ENCODE results near the gene SEPTIN12.

DNA sequence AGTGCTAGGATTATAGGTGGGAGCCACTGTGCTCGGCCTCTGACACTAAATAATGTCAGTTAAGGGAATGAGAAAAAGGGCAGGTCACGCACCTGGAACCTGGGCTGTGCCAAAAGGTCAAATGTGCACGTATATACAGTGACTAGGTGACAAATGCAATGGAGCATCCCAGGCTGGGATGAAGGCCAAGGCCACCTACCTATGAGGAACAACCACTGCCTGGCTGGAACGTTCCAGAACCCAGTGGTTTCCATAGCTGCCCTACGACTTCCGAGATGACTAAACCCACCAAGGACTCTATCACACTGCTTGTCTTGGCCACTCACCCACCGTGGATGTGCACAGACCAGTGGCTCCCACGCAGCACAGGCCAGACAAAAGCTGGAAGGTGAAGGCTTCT lies 37.2 kb downstream of the SEPTIN12 start:
- TF ChIP-seq EZH2 (IDR thresholded peaks at IDR 0.05; ENCODE audit: low read length) = no peak
- TF ChIP-seq, protein P1, sequence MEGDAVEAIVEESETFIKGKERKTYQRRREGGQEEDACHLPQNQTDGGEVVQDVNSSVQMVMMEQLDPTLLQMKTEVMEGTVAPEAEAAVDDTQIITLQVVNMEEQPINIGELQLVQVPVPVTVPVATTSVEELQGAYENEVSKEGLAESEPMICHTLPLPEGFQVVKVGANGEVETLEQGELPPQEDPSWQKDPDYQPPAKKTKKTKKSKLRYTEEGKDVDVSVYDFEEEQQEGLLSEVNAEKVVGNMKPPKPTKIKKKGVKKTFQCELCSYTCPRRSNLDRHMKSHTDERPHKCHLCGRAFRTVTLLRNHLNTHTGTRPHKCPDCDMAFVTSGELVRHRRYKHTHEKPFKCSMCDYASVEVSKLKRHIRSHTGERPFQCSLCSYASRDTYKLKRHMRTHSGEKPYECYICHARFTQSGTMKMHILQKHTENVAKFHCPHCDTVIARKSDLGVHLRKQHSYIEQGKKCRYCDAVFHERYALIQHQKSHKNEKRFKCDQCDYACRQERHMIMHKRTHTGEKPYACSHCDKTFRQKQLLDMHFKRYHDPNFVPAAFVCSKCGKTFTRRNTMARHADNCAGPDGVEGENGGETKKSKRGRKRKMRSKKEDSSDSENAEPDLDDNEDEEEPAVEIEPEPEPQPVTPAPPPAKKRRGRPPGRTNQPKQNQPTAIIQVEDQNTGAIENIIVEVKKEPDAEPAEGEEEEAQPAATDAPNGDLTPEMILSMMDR (optimal IDR thresholded peaks at IDR 0.05 in 1 of 3, IDR thresholded peaks at IDR 0.05 in 1 of 3, conservative IDR thresholded peaks at IDR 0.05 in 1 of 3; ENCODE audit: extremely low read depth in 1 of 3, insufficient read depth in 2 of 3, low read length in 3 of 3) = no peak

Data from keratinocyte (primary cell).